ENCODE data around the gene GRIK4. TPM values are rescaled to one million over a fixed set of nuclear protein-coding genes. Genes with fewer than 3 reads are reported as not detected.
A peak's percentile ranks its signal among the peaks of the same experiment; 100 is the strongest.

Gene GRIK4
- total and polyA plus RNA-seq, 2 donors from 2014 or later, result 0.25 TPM; not detected in 1

DNA sequence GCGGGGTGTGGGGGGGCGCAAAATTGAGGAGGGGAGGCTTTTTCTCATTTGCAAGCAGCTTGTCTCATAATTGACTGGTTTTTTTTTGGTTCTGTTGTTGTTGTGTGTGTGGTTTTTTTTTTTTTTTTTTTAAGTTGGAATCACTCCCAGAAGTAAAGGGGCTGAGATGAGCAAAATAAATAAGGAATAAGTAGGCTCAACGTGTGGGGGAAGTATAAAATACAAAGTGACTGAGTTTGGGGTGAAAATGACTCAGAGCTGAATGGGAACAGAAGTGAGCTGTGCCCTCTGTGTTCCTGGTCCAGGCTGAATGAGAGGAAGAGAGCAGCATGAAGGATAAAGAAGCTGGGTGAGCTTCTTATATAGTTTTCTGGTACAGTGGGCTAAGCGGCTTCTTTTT is 90.0 kb downstream of the GRIK4 start:
- Histone ChIP-seq H3K4me3 (ENCODE audit: low read length in 3 of 3) (no peak overlapping the region), H3K9me3 (ENCODE audit: control insufficient read depth in 2 of 3, insufficient read depth in 1 of 3, low read length in 3 of 3) (no peaks in the 10 kb centered on the region), H3K36me3 (ENCODE audit: control insufficient read depth in 2 of 3, insufficient read depth in 3 of 3, low read length in 3 of 3) (no peaks in the 10 kb centered on the region), H3K4me1 (ENCODE audit: control insufficient read depth in 2 of 3, insufficient read depth in 2 of 3, low read depth in 1 of 3, low read length in 3 of 3) (no peaks in the 10 kb centered on the region), H3K27me3 (ENCODE audit: control insufficient read depth, insufficient read depth, low read length) (no peaks in the 10 kb centered on the region), H3K9ac (ENCODE audit: low read length in 3 of 3) (no peak overlapping the region), H3K27ac (ENCODE audit: low read depth in 2 of 2, low read length in 2 of 2) (no peak overlapping the region)
- peak in 2 of 5 donors; percentile 4 to 44 for DNase-seq
- FAIRE-seq, result no peak
- intact Hi-C loops (cut with DNase I), result no loop called here
- TF ChIP-seq, protein P1, sequence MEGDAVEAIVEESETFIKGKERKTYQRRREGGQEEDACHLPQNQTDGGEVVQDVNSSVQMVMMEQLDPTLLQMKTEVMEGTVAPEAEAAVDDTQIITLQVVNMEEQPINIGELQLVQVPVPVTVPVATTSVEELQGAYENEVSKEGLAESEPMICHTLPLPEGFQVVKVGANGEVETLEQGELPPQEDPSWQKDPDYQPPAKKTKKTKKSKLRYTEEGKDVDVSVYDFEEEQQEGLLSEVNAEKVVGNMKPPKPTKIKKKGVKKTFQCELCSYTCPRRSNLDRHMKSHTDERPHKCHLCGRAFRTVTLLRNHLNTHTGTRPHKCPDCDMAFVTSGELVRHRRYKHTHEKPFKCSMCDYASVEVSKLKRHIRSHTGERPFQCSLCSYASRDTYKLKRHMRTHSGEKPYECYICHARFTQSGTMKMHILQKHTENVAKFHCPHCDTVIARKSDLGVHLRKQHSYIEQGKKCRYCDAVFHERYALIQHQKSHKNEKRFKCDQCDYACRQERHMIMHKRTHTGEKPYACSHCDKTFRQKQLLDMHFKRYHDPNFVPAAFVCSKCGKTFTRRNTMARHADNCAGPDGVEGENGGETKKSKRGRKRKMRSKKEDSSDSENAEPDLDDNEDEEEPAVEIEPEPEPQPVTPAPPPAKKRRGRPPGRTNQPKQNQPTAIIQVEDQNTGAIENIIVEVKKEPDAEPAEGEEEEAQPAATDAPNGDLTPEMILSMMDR (IDR thresholded peaks at IDR 0.05; ENCODE audit: borderline replicate concordance, extremely low read depth, insufficient read depth), result no peak

GRCh38 chr11:120603071-120603470 is 91.5 kb downstream of the GRIK4 start:
- intact Hi-C loops (cut with DNase I), result no loop called here
- Histone ChIP-seq H3K36me3 (ENCODE audit: control insufficient read depth in 2 of 3, insufficient read depth in 3 of 3, low read length in 3 of 3) (no peaks in the 10 kb centered on the region), H3K4me3 (ENCODE audit: low read length in 3 of 3) (no peak overlapping the region), H3K4me1 (ENCODE audit: control insufficient read depth in 2 of 3, insufficient read depth in 2 of 3, low read depth in 1 of 3, low read length in 3 of 3) (no peaks in the 10 kb centered on the region), H3K27me3 (ENCODE audit: control insufficient read depth, insufficient read depth, low read length) (no peaks in the 10 kb centered on the region), H3K9me3 (ENCODE audit: control insufficient read depth in 2 of 3, insufficient read depth in 1 of 3, low read length in 3 of 3) (no peaks in the 10 kb centered on the region), H3K9ac (ENCODE audit: low read length in 3 of 3) (no peak overlapping the region), H3K27ac (ENCODE audit: low read depth in 2 of 2, low read length in 2 of 2) (no peak overlapping the region)
- TF ChIP-seq, protein P1 (IDR thresholded peaks at IDR 0.05; ENCODE audit: borderline replicate concordance, extremely low read depth, insufficient read depth), result no peak
- FAIRE-seq (no peak), DNase-seq (peak in 1 of 5 donors; percentile 2)

- Histone ChIP-seq H3K36me3 (ENCODE audit: control insufficient read depth in 2 of 3, insufficient read depth in 3 of 3, low read length in 3 of 3) (no peaks in the 10 kb centered on the region), H3K27me3 (ENCODE audit: control insufficient read depth, insufficient read depth, low read length) (no peaks in the 10 kb centered on the region), H3K9ac (ENCODE audit: low read length in 3 of 3) (no peak overlapping the region), H3K27ac (ENCODE audit: low read depth in 2 of 2, low read length in 2 of 2) (no peak overlapping the region), H3K9me3 (ENCODE audit: control insufficient read depth in 2 of 3, insufficient read depth in 1 of 3, low read length in 3 of 3) (no peaks in the 10 kb centered on the region), H3K4me3 (ENCODE audit: low read length in 3 of 3) (no peak overlapping the region), H3K4me1 (ENCODE audit: control insufficient read depth in 2 of 3, insufficient read depth in 2 of 3, low read depth in 1 of 3, low read length in 3 of 3) (no peaks in the 10 kb centered on the region)
- intact Hi-C loops (cut with DNase I), result no loop called here
- TF ChIP-seq, protein P1 (IDR thresholded peaks at IDR 0.05; ENCODE audit: borderline replicate concordance, extremely low read depth, insufficient read depth), result no peak
- no peak for FAIRE-seq
- no peak for DNase-seq
Measured at GRCh38 chr11:120605469-120605868, 93.9 kb downstream of the GRIK4 start.

All from kidney (tissue), 14 donors.